Measurements from ENCODE around the gene DNM1. TPM values are rescaled to one million over a fixed set of nuclear protein-coding genes. Genes with fewer than 3 reads are reported as not detected.

DNM1 gene
- total RNA-seq, 1 donor from 2014 or later = 276 TPM

DNA sequence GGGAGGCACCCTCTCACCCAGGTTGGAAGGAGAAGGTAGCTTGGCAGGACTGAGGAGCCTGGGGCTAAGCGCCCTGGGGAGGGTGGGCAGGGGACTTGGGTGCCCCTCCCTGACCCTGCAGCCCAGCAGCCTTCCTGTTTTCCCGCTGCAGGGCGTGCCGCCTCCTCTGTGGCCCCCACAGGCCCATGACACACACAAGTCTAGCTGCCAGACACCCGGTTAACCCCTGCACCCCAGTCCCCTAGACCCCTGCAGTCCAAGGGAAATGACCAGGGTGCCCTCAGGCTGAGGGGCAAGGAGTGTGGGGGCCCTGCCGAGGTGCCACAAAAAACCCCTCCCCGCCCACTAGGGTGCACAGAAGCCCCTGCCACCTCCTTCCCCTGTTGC lies 39.6 kb downstream of the DNM1 start:
- no peak overlapping the region for H3K4me3 Mint-ChIP-seq (ENCODE audit: unreplicated experiment)
- H3K27ac Mint-ChIP-seq (ENCODE audit: unreplicated experiment) = no peak overlapping the region
- DNase-seq = no peak
- peaks cover 20% of the 10 kb centered on the region for H3K4me1 Mint-ChIP-seq (ENCODE audit: low read depth, unreplicated experiment)
- no peaks in the 10 kb centered on the region for H3K36me3 Mint-ChIP-seq (ENCODE audit: unreplicated experiment)
- H3K27me3 Mint-ChIP-seq (ENCODE audit: unreplicated experiment) = peaks cover 13% of the 10 kb centered on the region
- no peak for TF ChIP-seq CTCF (IDR thresholded peaks at IDR 0.05; ENCODE audit: partially characterized antibody, unreplicated experiment)
- H3K9me3 Mint-ChIP-seq (ENCODE audit: unreplicated experiment) = peaks cover 3% of the 10 kb centered on the region

DNA sequence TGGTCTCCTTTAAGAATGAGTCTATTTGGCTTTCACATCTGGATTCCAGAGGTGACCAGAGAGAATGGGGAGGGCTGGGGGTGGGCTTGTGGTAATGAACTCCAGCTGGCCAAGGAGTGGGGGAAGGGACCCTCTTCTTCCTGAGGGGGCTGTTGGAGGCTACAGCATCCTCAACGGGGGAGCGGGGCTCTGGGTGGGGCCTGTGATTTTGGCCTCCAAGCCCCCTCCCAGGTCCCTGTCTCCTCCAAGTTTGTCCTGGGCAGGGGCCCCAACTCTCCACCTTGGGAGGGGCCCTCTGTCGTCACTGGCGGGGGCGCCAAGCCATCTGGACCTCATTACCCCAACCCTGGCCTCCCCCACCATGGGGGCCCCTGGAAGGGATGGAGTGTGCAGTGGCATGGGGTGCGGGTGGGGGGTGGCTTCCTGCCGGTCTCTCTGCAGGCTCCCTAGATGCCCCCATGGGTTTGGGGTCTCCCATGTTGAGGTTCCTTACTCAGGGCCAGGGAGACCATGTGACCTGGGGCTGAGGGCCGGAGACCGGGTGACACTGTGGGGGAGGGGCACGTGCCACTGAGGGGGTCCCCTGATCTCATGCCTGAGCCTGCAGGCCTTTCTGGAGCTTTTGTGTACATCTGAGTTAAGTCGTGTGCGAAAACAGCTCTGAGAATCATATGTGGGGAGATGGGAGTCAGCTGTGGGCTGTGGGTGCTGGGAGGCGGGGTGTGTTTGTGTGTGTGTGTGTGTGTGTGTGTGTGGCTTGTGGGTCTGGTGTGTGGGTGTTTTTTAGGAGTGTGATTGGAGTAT lies 40.2 kb downstream of the DNM1 start:
- Mint-ChIP-seq H3K9me3 (ENCODE audit: unreplicated experiment) (peaks cover 3% of the 10 kb centered on the region), H3K4me1 (ENCODE audit: low read depth, unreplicated experiment) (peaks cover 20% of the 10 kb centered on the region), H3K27ac (ENCODE audit: unreplicated experiment) (no peak overlapping the region), H3K27me3 (ENCODE audit: unreplicated experiment) (peaks cover 14% of the 10 kb centered on the region), H3K4me3 (ENCODE audit: unreplicated experiment) (no peak overlapping the region), H3K36me3 (ENCODE audit: unreplicated experiment) (no peaks in the 10 kb centered on the region)
- DNase-seq = no peak
- no peak for TF ChIP-seq CTCF (IDR thresholded peaks at IDR 0.05; ENCODE audit: partially characterized antibody, unreplicated experiment)

DNA sequence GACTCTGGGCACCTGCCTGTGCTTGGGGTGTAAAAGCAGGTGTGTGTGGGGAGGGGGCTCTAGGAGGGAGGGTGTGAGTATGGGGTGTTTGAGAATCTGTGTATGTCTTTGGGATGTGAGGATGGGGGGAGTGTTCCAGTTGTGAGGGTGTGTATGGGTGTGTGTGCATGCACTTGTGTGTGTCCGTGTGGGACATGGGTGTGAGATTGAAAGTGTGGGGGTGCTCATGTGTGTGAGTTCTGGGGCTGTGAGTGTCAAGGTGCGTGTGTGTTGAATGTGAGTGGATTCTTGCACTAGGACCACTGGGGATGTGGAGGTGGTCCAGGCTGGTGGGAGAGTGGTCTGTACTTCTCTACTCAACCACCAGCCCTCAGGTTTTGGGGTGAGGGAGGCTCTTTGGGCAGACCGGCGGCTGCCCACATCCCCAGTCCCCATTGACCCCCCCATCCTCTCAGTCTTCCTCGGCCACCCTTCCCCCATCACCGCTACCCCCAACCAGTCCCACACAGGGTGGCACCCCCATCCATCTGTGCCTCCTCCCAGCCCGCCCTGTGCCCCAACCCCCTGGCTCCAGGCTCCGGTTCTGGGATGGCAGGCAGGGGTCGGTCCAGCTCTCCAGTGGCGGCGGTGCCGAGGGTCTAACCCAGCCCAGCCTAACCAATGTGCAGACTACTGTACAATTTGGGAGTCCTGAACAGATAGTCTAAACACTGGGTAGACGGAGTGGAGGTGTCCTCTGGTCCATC lies 41.1 kb downstream of the DNM1 start:
- peaks cover 13% of the 10 kb centered on the region for H3K27me3 Mint-ChIP-seq (ENCODE audit: unreplicated experiment)
- peak overlapping the region; percentile 5 for H3K4me3 Mint-ChIP-seq (ENCODE audit: unreplicated experiment)
- no peak for TF ChIP-seq CTCF (IDR thresholded peaks at IDR 0.05; ENCODE audit: partially characterized antibody, unreplicated experiment)
- H3K4me1 Mint-ChIP-seq (ENCODE audit: low read depth, unreplicated experiment) = peaks cover 20% of the 10 kb centered on the region
- H3K9me3 Mint-ChIP-seq (ENCODE audit: unreplicated experiment) = peaks cover 3% of the 10 kb centered on the region
- no peaks in the 10 kb centered on the region for H3K36me3 Mint-ChIP-seq (ENCODE audit: unreplicated experiment)
- H3K27ac Mint-ChIP-seq (ENCODE audit: unreplicated experiment) = no peak overlapping the region
- DNase-seq = no peak

DNA sequence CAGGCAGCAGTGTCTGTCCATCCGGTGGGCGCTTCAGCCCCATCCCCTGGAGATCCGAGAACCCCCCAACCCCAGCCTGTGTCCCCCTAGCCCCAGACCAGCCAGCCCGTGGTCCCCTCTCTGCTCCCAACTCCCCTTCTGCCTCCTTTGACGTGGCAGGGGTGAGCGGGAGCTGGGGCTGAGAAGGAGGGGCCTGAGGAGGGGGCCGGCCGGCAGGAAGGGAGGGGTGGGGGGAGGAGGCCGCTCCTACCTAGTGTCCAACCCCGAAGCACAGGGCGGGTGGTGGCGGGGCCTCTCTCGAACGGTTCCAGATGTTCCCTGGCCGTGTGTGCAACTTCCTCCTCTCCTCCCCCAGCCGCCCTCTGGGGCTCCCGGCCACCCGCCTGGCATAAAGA lies 41.7 kb downstream of the DNM1 start:
- Mint-ChIP-seq H3K36me3 (ENCODE audit: unreplicated experiment) (no peaks in the 10 kb centered on the region), H3K27me3 (ENCODE audit: unreplicated experiment) (peaks cover 13% of the 10 kb centered on the region), H3K27ac (ENCODE audit: unreplicated experiment) (no peak overlapping the region), H3K9me3 (ENCODE audit: unreplicated experiment) (peaks cover 6% of the 10 kb centered on the region), H3K4me1 (ENCODE audit: low read depth, unreplicated experiment) (peaks cover 23% of the 10 kb centered on the region), H3K4me3 (ENCODE audit: unreplicated experiment) (no peak overlapping the region)
- peak; percentile 48 for DNase-seq
- TF ChIP-seq CTCF (IDR thresholded peaks at IDR 0.05; ENCODE audit: partially characterized antibody, unreplicated experiment) = no peak

Measured in glutamatergic neuron (in vitro differentiated cells).